HG02623 (cell line): ENCODE measurements around the gene C22orf39.

ENCODE experiments used
- ATAC-seq: cut with Tn5 transposase; IDR thresholded peaks from one replicate; pipeline ENCODE4 v1.9.1; 2021; ENCODE audit warnings: moderate library complexity; ENCODE audit not compliant: unreplicated experiment

Gene C22orf39

DNA sequence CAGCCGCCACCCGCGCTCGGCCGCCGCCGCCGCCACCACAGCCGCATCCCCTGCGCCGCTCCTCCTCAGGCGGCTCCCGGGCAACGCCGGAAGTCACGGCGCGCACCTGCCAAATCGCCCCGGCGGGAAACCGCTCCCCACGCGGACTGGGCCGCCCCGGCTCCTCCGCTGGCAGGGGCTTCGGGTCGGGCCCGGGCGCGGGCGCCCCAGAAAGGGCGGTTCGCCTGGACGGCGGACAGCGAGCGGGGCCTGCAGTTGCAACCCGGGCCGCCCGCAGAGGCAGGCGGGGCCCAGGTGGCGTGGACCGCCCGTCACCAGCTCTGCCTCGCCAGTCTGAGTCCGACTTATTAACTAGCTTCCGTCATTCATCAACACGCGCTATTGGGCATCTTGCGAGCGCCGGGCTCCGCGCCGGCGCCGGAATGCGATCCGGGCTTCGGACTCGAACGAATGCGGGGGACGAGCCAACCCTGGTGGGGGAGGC is 15.8 kb downstream of the C22orf39 start, which contains the start of gene HIRA:
HIRA (minus strand) TSS at position 85 of the 484 bp plus-strand sequence. CDS start 257 bp downstream, outside the sequence.
- ATAC-seq, result peak; percentile 52

DNA sequence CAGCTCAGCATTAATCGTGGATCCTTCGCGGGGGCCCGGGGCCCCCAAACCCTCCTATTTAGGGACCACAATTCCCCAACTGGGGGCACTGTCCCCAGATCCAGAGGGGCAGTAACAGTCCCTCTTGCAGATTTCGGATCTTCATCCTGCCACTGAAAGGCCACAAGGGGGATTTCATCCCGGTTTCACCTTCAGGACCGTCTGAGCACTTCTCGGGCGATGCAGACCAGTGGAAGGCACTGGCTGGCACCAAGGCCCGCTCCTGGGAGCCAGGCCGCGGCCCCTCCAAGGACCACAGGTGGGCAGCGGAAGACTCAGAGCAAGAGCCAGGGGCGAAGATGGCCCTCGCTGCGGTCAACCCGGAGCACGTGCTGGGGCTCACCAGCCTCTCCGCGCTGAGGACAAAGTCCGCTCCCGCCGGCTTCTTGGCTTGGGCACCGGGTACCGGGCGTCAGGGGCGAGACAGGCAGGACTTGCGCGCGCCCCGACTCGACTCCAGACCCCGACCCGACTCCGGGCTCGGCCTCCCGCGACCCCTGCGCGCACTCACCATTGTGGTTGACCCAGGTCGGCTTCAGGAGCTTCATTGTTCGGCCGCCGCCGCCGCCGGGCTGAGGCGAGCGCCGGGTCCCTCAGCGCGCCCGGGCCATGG is 16.5 kb downstream of the C22orf39 start:
- ATAC-seq, result no peak

GRCh38 chr22:19429950-19430889 is 17.3 kb downstream of the C22orf39 start:
- no peak for ATAC-seq

GRCh38 chr22:19424186-19424500 is 23.4 kb downstream of the C22orf39 start:
- no peak for ATAC-seq

DNA sequence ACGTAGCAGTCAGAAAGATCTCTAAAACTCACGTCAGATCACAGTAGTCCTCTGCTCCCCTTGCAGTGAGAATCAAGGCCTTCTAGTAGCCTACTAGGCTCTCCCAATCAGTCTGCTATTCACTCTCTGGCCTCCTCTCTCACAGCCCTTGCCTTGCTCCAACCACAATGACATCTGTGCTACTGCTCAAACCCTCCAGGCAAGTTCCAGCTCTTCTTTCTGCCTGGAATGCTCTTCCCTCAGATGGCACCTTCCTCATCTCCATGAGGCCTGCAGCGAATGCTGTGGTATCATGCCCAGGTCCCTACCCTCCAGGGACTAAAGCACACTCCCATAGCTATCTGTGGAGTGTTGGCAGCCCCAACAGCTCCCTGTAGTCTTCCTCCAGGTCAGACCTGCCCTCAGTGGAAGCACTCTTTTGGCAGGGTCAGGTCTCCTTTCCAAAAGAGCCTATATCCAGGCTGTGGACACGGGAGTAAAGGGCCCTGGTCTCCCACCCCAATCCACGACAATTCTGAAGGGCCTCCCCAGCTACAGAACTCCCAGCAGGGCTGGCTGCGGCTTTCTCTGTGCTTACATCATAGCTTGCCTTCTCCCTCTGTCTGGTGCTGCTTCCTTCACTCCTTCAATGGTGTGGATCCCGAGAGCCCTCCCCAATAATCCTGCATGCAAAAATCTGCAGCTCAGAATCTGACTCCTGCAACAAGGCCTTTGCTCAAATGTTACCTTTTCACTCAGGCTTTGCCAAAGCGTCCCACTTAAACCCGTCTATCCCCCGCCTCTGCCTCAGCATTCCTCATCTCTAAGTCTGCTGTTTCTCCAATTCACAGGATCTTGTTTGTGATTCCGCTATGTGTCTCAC is 24.8 kb downstream of the C22orf39 start:
- ATAC-seq, result no peak

- no peak for ATAC-seq
Measured at GRCh38 chr22:19420321-19420720, 27.2 kb downstream of the C22orf39 start.

GRCh38 chr22:19419464-19420178 is 27.9 kb downstream of the C22orf39 start:
- ATAC-seq, result no peak

GRCh38 chr22:19419086-19419463 is 28.4 kb downstream of the C22orf39 start:
- ATAC-seq, result no peak

DNA sequence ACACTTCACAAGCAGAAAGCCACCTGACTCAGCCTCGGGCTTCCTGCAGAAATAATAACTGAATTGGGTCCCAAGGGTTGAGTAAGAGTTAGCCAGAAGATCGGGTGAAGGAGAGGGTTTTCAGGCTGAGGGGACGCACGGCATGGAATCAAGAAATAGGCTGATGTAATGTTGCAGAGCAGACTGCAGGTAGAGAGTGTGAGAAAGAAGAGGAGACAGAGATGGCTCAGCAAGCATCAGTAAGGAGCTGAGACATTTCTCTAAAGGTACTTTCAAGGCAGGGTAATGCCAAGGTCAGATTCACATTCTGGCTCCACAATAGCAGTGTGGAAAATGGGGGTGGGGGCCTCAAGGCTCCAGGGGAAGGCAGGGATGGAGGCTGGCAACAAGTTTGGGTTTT is 34.6 kb downstream of the C22orf39 start:
- ATAC-seq, result no peak

GRCh38 chr22:19412478-19412877 is 35.0 kb downstream of the C22orf39 start:
- no peak for ATAC-seq

DNA sequence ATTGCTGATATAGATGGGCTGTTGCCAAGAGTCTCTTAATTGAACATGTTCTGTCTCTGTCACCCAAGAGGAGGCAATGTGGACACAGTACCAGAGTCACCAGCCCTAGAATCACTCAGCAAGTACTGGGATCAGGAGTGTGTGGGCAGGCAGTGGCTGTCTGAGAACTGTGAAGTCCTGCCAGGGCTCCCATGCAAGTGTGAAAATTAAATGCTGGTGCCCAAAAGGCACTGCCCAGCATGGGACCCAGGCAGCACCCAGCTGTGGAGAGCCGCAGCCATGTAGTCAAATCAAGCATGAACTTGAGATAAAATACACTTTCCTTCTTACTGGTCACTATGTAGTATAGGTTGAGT is 35.8 kb downstream of the C22orf39 start:
- no peak for ATAC-seq

GRCh38 chr22:19410941-19411689 is 36.4 kb downstream of the C22orf39 start:
- ATAC-seq, result no peak

DNA sequence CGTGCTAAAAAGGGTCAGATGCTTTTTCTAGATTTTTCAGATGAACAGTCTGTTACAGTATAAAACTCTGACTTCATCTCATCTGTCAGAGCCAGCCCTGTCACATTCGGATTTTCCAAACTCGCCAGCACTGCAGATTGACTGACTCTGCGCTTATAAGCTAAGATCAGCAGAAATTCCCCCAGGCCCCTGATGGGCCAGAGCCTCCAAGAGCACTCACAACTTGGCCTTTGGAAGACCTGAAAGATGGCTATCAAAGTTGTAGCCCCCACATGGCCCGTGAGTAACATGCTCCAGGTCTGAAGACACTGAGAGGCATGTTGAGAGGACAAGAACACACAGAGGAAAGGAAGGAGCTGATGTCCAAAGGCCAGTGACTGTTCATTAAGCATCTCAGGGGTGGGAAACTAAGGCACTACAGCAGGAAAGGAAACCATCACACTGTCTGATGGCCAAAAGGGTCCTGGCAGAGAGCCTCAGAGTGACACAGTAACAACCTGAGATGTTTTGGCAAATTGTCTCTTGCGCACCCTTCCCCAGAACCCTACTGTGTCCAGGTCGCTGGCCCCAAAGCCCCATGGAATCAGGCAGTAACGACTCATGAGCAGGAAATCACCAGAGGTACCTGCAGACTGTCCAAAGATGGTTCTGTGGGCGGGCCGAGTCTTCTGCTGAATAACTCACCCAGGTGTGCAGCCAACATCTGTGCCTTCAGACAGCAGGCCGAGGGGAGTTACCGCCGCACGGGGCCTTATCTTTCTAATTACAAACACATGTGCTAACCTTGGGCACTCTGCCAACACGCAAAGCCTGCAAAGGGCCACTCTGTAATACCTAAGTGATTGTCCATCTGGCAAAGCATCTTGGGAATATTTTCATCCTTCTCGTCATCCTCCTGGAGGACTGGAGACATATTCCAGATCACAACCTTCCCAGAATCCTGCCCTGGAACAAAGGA is 39.6 kb downstream of the C22orf39 start:
- ATAC-seq, result no peak

GRCh38 chr22:19406846-19407245 is 40.7 kb downstream of the C22orf39 start:
- no peak for ATAC-seq

DNA sequence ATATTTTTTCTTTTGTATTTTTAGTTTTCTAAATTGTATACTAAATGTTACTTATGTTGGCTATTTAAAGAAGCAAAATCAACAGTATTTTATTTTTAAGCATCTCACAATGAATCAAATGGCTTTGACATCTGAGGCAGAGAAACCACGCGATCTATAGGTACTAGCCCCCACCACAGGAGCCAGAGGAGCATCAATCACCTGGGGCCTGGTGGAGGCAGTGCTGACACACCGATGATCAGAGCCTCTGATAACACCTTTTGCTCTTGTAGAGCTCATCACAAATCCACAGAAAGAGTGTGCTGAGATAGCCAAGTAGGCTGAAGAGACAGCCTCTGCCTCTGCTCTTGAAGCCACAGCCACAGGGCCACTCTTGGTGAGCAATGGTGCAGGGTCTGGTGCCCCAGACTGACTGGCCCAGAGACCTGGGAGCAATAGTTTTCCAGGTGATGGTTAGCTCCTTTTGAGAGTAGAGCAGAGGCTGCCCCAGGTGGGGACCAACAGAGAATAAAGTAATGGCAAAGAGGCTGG is 41.2 kb downstream of the C22orf39 start:
- no peak for ATAC-seq

DNA sequence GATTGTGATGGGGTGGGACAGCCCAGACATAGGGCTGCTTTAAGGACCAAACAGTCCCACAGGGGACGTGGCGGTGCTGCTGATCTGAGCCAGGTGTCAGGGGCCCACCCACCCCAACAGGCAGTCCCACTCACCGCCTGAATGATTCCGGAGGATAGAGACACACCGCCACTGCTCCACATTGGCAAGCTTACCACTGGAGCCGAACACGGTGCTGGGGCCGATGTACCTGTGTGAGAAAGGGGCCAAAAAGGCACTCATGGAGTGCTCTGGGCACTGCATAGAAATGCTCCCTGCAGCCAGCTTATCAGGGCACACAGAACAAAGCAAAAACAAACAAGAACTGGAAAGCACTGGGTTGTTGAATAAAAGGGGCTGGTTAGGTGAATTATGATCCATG is 41.9 kb downstream of the C22orf39 start:
- ATAC-seq, result no peak

- ATAC-seq, result no peak
Measured at GRCh38 chr22:19405133-19405532, 42.4 kb downstream of the C22orf39 start.

DNA sequence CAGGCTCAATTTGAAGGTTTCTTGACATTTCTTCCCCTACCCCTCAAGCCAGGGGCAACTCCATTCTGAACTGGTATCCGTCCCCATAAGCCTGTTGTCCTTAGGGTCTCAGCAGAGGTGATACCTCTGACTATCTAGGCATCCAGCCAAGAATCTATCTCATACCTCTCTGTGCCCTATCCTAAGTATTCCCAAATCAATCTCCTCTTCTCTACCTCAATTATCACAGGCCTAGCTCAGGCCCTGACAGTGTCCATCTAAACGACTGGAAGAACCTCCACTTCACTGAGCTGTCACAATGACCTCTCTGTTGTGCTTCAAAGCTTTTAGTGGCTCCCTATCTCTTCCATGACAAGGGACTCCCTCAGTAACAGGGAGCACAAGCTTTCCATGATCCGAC is 42.8 kb downstream of the C22orf39 start:
- ATAC-seq, result no peak
